ENCODE measurements around the gene BBS4.

BBS4 gene

DNA sequence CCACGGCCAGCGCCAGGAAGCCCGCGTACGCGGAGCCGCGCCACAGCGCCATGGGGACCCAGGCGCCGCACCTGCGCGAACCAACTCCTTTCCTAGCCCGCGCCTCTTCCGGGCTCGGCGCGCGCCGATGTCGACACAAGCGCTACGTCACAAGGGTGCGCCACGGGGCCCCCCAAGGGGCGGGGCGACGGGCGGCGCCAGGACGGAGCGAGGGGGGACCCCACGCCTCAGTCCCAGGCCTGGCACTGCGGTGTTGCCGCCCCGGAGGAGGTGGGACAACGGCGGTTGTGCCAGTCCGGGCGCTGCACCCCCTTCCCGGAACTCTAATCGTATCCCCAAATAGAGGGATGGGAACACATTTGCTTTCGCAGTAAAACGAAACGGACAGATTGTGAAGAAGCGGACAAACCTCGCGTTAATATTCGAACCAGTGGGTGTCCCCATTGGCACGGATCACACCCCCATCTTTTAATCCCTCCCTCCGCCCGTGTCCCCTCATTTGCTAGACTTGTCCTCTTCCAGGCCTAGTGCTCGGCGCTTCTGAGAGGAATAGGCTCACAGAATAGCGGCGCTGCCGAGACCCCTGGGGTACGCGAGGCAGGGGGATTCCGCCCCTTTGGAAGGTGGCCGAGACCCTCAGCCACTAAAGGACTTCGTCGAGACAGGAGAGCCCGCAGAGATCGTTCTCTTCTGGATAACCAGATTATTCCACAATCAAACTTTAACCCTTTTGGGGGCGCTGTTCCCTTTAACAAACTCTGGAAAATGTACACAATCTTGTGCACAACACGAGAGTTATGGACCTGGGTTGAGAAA is 97.8 kb downstream of the BBS4 start, which contains the start of gene ADPGK (continued):
- TF ChIP-seq KLF17 (tag by site-specific recombination; IDR thresholded peaks at IDR 0.05) (peak; percentile 99), ZNF302 (tag by site-specific recombination; IDR thresholded peaks at IDR 0.05; ENCODE audit: low read depth) (no peak), ZNF449 (tag by site-specific recombination; IDR thresholded peaks at IDR 0.05) (peak; percentile 66; the same call in 1 of the 2 replicates), ZBTB8A (tag by site-specific recombination; IDR thresholded peaks at IDR 0.05) (peak; percentile 99), ZNF544 (tag by site-specific recombination; IDR thresholded peaks at IDR 0.05) (no peak), ZNF514 (tag by site-specific recombination; IDR thresholded peaks at IDR 0.05) (no peak), ZNF148 (tag by site-specific recombination; IDR thresholded peaks at IDR 0.05; ENCODE audit: borderline replicate concordance) (peak; percentile 91; the same call in 1 of the 2 replicates), ZNF596 (tag by site-specific recombination; IDR thresholded peaks at IDR 0.05) (no peak), ZNF561 (tag by site-specific recombination; IDR thresholded peaks at IDR 0.05; ENCODE audit: borderline replicate concordance) (peak; percentile 93), ZNF157 (tag by site-specific recombination; IDR thresholded peaks at IDR 0.05) (no peak), KLF1 (tag by site-specific recombination; IDR thresholded peaks at IDR 0.05) (peak; percentile 89), ZNF501 (tag by site-specific recombination; IDR thresholded peaks at IDR 0.05) (peak; percentile 96; the same call in 1 of the 2 replicates), ZNF580 (tag by site-specific recombination; IDR thresholded peaks at IDR 0.05) (peak; percentile 84), ZNF701 (tag by site-specific recombination; IDR thresholded peaks at IDR 0.05) (no peak), BCL11A (tag by site-specific recombination; IDR thresholded peaks at IDR 0.05; ENCODE audit: low read depth) (no peak), ZNF335 (tag by site-specific recombination; conservative IDR thresholded peaks at IDR 0.05) (peak; percentile 85), ZSCAN30 (tag by site-specific recombination; IDR thresholded peaks at IDR 0.05) (peak; percentile 99), ZNF777 (tag by site-specific recombination; IDR thresholded peaks at IDR 0.05; ENCODE audit: borderline replicate concordance) (no peak), ZXDB (tag by site-specific recombination; IDR thresholded peaks at IDR 0.05) (peak; percentile 98), ZNF16 (tag by site-specific recombination; IDR thresholded peaks at IDR 0.05; ENCODE audit: low read depth) (no peak), ZNF24 (tag by site-specific recombination; IDR thresholded peaks at IDR 0.05) (peak; percentile 96), ZNF292 (tag by site-specific recombination; IDR thresholded peaks at IDR 0.05; ENCODE audit: borderline replicate concordance, low read depth) (no peak), ZNF19 (tag by site-specific recombination; IDR thresholded peaks at IDR 0.05; ENCODE audit: low read depth) (no peak), ZNF654 (tag by site-specific recombination; IDR thresholded peaks at IDR 0.05; ENCODE audit: low read depth) (peak; percentile 73), ZNF416 (tag by site-specific recombination; IDR thresholded peaks at IDR 0.05) (no peak), ZNF366 (tag by site-specific recombination; conservative IDR thresholded peaks at IDR 0.05) (peak; percentile 96), ZFP41 (tag by site-specific recombination; IDR thresholded peaks at IDR 0.05; ENCODE audit: borderline replicate concordance) (no peak; the same call in 1 of the 2 replicates)
- TF ChIP-seq, protein P1, sequence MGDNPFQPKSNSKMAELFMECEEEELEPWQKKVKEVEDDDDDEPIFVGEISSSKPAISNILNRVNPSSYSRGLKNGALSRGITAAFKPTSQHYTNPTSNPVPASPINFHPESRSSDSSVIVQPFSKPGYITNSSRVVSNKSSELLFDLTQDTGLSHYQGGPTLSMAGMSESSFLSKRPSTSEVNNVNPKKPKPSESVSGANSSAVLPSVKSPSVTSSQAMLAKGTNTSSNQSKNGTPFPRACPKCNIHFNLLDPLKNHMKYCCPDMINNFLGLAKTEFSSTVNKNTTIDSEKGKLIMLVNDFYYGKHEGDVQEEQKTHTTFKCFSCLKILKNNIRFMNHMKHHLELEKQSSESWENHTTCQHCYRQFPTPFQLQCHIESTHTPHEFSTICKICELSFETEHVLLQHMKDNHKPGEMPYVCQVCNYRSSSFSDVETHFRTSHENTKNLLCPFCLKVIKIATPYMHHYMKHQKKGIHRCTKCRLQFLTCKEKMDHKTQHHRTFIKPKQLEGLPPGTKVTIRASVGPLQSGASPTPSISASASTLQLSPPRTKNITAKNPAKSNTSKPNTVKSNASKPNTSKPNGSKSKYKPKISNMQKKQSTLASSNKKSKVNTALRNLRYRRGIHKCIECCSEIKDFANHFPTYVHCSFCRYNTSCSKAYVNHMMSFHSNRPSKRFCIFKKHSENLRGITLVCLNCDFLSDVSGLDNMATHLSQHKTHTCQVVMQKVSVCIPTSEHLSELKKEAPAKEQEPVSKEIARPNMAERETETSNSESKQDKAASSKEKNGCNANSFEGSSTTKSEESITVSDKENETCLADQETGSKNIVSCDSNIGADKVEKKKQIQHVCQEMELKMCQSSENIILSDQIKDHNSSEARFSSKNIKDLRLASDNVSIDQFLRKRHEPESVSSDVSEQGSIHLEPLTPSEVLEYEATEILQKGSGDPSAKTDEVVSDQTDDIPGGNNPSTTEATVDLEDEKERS (tag by site-specific recombination; IDR thresholded peaks at IDR 0.05): no peak
- TF ChIP-seq, protein P2, sequence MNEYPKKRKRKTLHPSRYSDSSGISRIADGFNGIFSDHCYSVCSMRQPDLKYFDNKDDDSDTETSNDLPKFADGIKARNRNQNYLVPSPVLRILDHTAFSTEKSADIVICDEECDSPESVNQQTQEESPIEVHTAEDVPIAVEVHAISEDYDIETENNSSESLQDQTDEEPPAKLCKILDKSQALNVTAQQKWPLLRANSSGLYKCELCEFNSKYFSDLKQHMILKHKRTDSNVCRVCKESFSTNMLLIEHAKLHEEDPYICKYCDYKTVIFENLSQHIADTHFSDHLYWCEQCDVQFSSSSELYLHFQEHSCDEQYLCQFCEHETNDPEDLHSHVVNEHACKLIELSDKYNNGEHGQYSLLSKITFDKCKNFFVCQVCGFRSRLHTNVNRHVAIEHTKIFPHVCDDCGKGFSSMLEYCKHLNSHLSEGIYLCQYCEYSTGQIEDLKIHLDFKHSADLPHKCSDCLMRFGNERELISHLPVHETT (tag by site-specific recombination; IDR thresholded peaks at IDR 0.05): peak; percentile 97
